OCI-LY1 (cell line): ENCODE measurements around the gene NUPR2.

ENCODE experiments used
- EZH2 ChIP-seq: fragments of 200-600 bp; sonication (generic), shearing (Covaris generic); IDR thresholded peaks from 2 replicates; pipeline ENCODE4 v1.8.0; 2017; ENCODE audit warnings: borderline replicate concordance, mixed run types, mild to moderate bottlenecking, antibody characterized with exemption, low read length, moderate library complexity, mixed read lengths
- TF ChIP-seq, protein P1 (sequence below): fragments of 200-600 bp; sonication (generic), shearing (Covaris generic); IDR thresholded peaks from 2 replicates; pipeline ENCODE4 v1.5.1; 2017; ENCODE audit warnings: mild to moderate bottlenecking, antibody characterized with exemption, low read length, moderate library complexity, mixed read lengths

GRCh38 chr7:56099653-56100052 lies 16.6 kb downstream of the NUPR2 start:
- TF ChIP-seq, protein P1, sequence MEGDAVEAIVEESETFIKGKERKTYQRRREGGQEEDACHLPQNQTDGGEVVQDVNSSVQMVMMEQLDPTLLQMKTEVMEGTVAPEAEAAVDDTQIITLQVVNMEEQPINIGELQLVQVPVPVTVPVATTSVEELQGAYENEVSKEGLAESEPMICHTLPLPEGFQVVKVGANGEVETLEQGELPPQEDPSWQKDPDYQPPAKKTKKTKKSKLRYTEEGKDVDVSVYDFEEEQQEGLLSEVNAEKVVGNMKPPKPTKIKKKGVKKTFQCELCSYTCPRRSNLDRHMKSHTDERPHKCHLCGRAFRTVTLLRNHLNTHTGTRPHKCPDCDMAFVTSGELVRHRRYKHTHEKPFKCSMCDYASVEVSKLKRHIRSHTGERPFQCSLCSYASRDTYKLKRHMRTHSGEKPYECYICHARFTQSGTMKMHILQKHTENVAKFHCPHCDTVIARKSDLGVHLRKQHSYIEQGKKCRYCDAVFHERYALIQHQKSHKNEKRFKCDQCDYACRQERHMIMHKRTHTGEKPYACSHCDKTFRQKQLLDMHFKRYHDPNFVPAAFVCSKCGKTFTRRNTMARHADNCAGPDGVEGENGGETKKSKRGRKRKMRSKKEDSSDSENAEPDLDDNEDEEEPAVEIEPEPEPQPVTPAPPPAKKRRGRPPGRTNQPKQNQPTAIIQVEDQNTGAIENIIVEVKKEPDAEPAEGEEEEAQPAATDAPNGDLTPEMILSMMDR: no peak
- no peak for TF ChIP-seq EZH2
